Measurements from ENCODE around the gene DNAAF1. TPM values are rescaled to one million over a fixed set of nuclear protein-coding genes. Genes with fewer than 3 reads are reported as not detected.
A peak's percentile ranks its signal among the peaks of the same experiment; 100 is the strongest.
"Not testable (repeated sequence)": the region's sequence is repeated elsewhere in the genome, so short reads cannot be mapped to it uniquely, and the experiment has no call there.

Gene DNAAF1
- polyA plus RNA-seq, 3 donors = 2.9 to 10.4 (median 7.7) TPM

- DNase-seq = not testable (repeated sequence)
These were observed 60.0 kb downstream of the DNAAF1 start for GRCh38 chr16:84205123-84205522.

GRCh38 chr16:84205976-84206691 is 61.0 kb downstream of the DNAAF1 start:
- no peak for DNase-seq

GRCh38 chr16:84207251-84207650 is 62.1 kb downstream of the DNAAF1 start:
- peak; percentile 47 for DNase-seq

GRCh38 chr16:84207879-84208278 is 62.8 kb downstream of the DNAAF1 start:
- DNase-seq = no peak

- DNase-seq = no peak
These were observed 64.9 kb downstream of the DNAAF1 start for GRCh38 chr16:84209989-84210388.

- no peak for DNase-seq
These were observed 67.0 kb downstream of the DNAAF1 start for GRCh38 chr16:84212154-84212553.

- no peak for DNase-seq
These were observed 67.5 kb downstream of the DNAAF1 start for GRCh38 chr16:84212631-84213030.

- no peak for DNase-seq
These were observed 69.5 kb downstream of the DNAAF1 start for GRCh38 chr16:84214451-84215066.

GRCh38 chr16:84215531-84215930 is 70.4 kb downstream of the DNAAF1 start:
- no peak for DNase-seq

GRCh38 chr16:84216144-84216543 is 71.0 kb downstream of the DNAAF1 start:
- DNase-seq = not testable (repeated sequence)

- no peak for DNase-seq
These were observed 73.2 kb downstream of the DNAAF1 start for GRCh38 chr16:84218176-84218823.

- no peak for DNase-seq
These were observed 73.8 kb downstream of the DNAAF1 start for GRCh38 chr16:84218956-84219355.

GRCh38 chr16:84220851-84221250 is 75.7 kb downstream of the DNAAF1 start:
- no peak for DNase-seq

- DNase-seq = no peak
These were observed 78.3 kb downstream of the DNAAF1 start for GRCh38 chr16:84223456-84223855.

- no peak for DNase-seq
These were observed 79.4 kb downstream of the DNAAF1 start for GRCh38 chr16:84224554-84224953.

- no peak for DNase-seq
These were observed 80.0 kb downstream of the DNAAF1 start for GRCh38 chr16:84225126-84225525.

- no peak for DNase-seq
These were observed 80.5 kb downstream of the DNAAF1 start for GRCh38 chr16:84225571-84225970.

GRCh38 chr16:84226026-84226425 is 80.9 kb downstream of the DNAAF1 start:
- DNase-seq = no peak

Other genes with a start within 250 kb of the DNAAF1 start
- gene MLYCD, start 246.2 kb upstream of the DNAAF1 start, polyA plus RNA-seq (ENCODE audit: insufficient read length in 3 of 3) = 1 to 10 TPM; 4.6 to 5.7 (median 5.1) TPM
- 1 to 10 TPM in 1 of 3 donors, under 1 TPM in 2; 0.68 to 1.0 (median 0.92) TPM for gene OSGIN1, start 192.1 kb upstream of the DNAAF1 start, polyA plus RNA-seq (ENCODE audit: insufficient read length in 3 of 3)
- 1 to 10 TPM; 3.1 to 3.3 (median 3.2) TPM for gene NECAB2, start 177.1 kb upstream of the DNAAF1 start, polyA plus RNA-seq (ENCODE audit: insufficient read length in 3 of 3)
- gene SLC38A8, start 102.5 kb upstream of the DNAAF1 start, polyA plus RNA-seq (ENCODE audit: insufficient read length in 3 of 3) = not detected
- gene MBTPS1, start 28.4 kb upstream of the DNAAF1 start, polyA plus RNA-seq (ENCODE audit: insufficient read length in 3 of 3) = 100 to 1,000 TPM; 108 to 118 (median 117) TPM
- 10 to 100 TPM; 42.5 to 52.2 (median 42.7) TPM for gene HSDL1, start 131 bp upstream of the DNAAF1 start, polyA plus RNA-seq (ENCODE audit: insufficient read length in 3 of 3)
- 10 to 100 TPM; 40.6 to 65.6 (median 54.0) TPM for gene TAF1C, start 41.7 kb downstream of the DNAAF1 start, polyA plus RNA-seq (ENCODE audit: insufficient read length in 3 of 3)
- gene ADAD2, start 45.8 kb downstream of the DNAAF1 start, polyA plus RNA-seq (ENCODE audit: insufficient read length in 3 of 3) = under 1 TPM; 0.16 to 0.34 (median 0.25) TPM
- gene KCNG4, start 94.7 kb downstream of the DNAAF1 start, polyA plus RNA-seq (ENCODE audit: insufficient read length in 3 of 3) = under 1 TPM; 0.03 to 0.09 (median 0.03) TPM
- 1 to 10 TPM; 2.0 to 3.1 (median 2.5) TPM for gene WFDC1, start 149.6 kb downstream of the DNAAF1 start, polyA plus RNA-seq (ENCODE audit: insufficient read length in 3 of 3)
- gene ATP2C2, start 223.2 kb downstream of the DNAAF1 start, polyA plus RNA-seq (ENCODE audit: insufficient read length in 3 of 3) = 1 to 10 TPM in 2 of 3 donors, under 1 TPM in 1; 0.46 to 2.9 (median 1.4) TPM

Measured in renal pelvis (tissue), 4 donors.